ENCODE results near the gene PARP3. TPM values are rescaled to one million over a fixed set of nuclear protein-coding genes. Genes with fewer than 3 reads are reported as not detected.

PARP3 gene
- total RNA-seq, 1 donor from 2014 or later, result 4.8 TPM

DNA sequence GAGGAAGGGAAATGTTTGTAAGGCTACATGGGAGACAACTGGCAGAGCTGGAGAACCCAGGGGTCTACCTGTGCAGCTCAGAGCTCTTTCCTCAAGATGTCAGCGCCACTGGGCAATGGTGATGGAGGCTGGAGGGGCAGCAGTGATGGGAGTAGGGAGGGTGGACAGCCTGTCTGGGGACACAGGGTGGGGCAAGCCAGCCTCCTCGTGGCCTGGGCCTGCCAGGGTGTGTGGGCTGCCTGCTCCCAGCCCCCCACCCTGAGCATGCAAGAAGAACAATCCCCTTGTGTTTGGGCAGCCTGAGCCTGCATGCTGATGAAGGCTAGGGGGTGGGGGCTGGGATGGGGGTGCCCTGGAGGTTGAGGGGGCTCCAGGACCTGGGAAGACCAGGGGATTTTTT is 23.9 kb downstream of the PARP3 start:
- Histone ChIP-seq H3K9ac (ENCODE audit: low read length) (no peak overlapping the region), H4K20me1 (ENCODE audit: insufficient read depth, low read length) (peaks cover 62% of the 10 kb centered on the region), H2AFZ (ENCODE audit: low read depth, low read length) (no peak overlapping the region), H3K9me3 (ENCODE audit: insufficient read depth, low read depth, low read length) (no peaks in the 10 kb centered on the region), H3K27ac (ENCODE audit: low read depth, low read length) (no peak overlapping the region), H3K4me2 (ENCODE audit: low read length) (peak overlapping the region; percentile 98), H3K4me3 (ENCODE audit: insufficient read depth, low read depth, low read length) (no peak overlapping the region), H3K36me3 (ENCODE audit: insufficient read depth, low read length) (no peaks in the 10 kb centered on the region), H3K79me2 (ENCODE audit: insufficient read depth, low read length) (peaks cover 44% of the 10 kb centered on the region), H3K27me3 (ENCODE audit: insufficient read depth, low read length) (no peaks in the 10 kb centered on the region), H3K4me1 (ENCODE audit: insufficient read depth, low read length) (peaks cover 15% of the 10 kb centered on the region)
- Mint-ChIP-seq H3K4me3 (ENCODE audit: unreplicated experiment) (peak overlapping the region; percentile 90), H3K27ac (ENCODE audit: unreplicated experiment) (no peak overlapping the region), H3K27me3 (ENCODE audit: low read depth, unreplicated experiment) (peaks cover 6% of the 10 kb centered on the region), H3K36me3 (ENCODE audit: low read depth, unreplicated experiment) (peaks cover 18% of the 10 kb centered on the region), H3K4me1 (ENCODE audit: low read depth, unreplicated experiment) (peaks cover 14% of the 10 kb centered on the region), H3K9me3 (ENCODE audit: unreplicated experiment) (peaks cover 3% of the 10 kb centered on the region)
- no peak for FAIRE-seq
- no peak for TF ChIP-seq EZH2 (IDR thresholded peaks at IDR 0.05; ENCODE audit: insufficient read depth, low read length)
- no peak for TF ChIP-seq CTCF (IDR thresholded peaks at IDR 0.05; ENCODE audit: insufficient read depth, low read depth, low read length)
- DNase-seq (ENCODE audit: low read depth), result no peak

GRCh38 chr3:51966486-51966885 is 24.3 kb downstream of the PARP3 start:
- H4K20me1 ChIP-seq (ENCODE audit: insufficient read depth, low read length), result peaks cover 59% of the 10 kb centered on the region
- H3K4me3 Mint-ChIP-seq (ENCODE audit: unreplicated experiment), result peak overlapping the region; percentile 90
- peaks cover 44% of the 10 kb centered on the region for H3K79me2 ChIP-seq (ENCODE audit: insufficient read depth, low read length)
- H3K4me3 ChIP-seq (ENCODE audit: insufficient read depth, low read depth, low read length), result peak overlapping the region; percentile 86
- H3K4me2 ChIP-seq (ENCODE audit: low read length), result peak overlapping the region; percentile 98
- H3K4me1 ChIP-seq (ENCODE audit: insufficient read depth, low read length), result peaks cover 15% of the 10 kb centered on the region
- no peaks in the 10 kb centered on the region for H3K9me3 ChIP-seq (ENCODE audit: insufficient read depth, low read depth, low read length)
- H3K27ac ChIP-seq (ENCODE audit: low read depth, low read length), result no peak overlapping the region
- DNase-seq (ENCODE audit: low read depth), result no peak
- H3K4me1 Mint-ChIP-seq (ENCODE audit: low read depth, unreplicated experiment), result peaks cover 14% of the 10 kb centered on the region
- peaks cover 3% of the 10 kb centered on the region for H3K9me3 Mint-ChIP-seq (ENCODE audit: unreplicated experiment)
- FAIRE-seq, result no peak
- H3K27me3 Mint-ChIP-seq (ENCODE audit: low read depth, unreplicated experiment), result peaks cover 4% of the 10 kb centered on the region
- no peaks in the 10 kb centered on the region for H3K27me3 ChIP-seq (ENCODE audit: insufficient read depth, low read length)
- no peak for TF ChIP-seq CTCF (IDR thresholded peaks at IDR 0.05; ENCODE audit: insufficient read depth, low read depth, low read length)
- TF ChIP-seq EZH2 (IDR thresholded peaks at IDR 0.05; ENCODE audit: insufficient read depth, low read length), result no peak
- H3K27ac Mint-ChIP-seq (ENCODE audit: unreplicated experiment), result no peak overlapping the region
- no peaks in the 10 kb centered on the region for H3K36me3 ChIP-seq (ENCODE audit: insufficient read depth, low read length)
- peak overlapping the region; percentile 85 for H3K9ac ChIP-seq (ENCODE audit: low read length)
- no peak overlapping the region for H2AFZ ChIP-seq (ENCODE audit: low read depth, low read length)
- peaks cover 14% of the 10 kb centered on the region for H3K36me3 Mint-ChIP-seq (ENCODE audit: low read depth, unreplicated experiment)

GRCh38 chr3:51966922-51967383 is 24.8 kb downstream of the PARP3 start:
- Histone ChIP-seq H3K27me3 (ENCODE audit: insufficient read depth, low read length) (no peaks in the 10 kb centered on the region), H3K9ac (ENCODE audit: low read length) (peak overlapping the region; percentile 85), H4K20me1 (ENCODE audit: insufficient read depth, low read length) (peaks cover 54% of the 10 kb centered on the region), H2AFZ (ENCODE audit: low read depth, low read length) (peak overlapping the region; percentile 77), H3K9me3 (ENCODE audit: insufficient read depth, low read depth, low read length) (no peaks in the 10 kb centered on the region), H3K27ac (ENCODE audit: low read depth, low read length) (peak overlapping the region; percentile 47), H3K4me3 (ENCODE audit: insufficient read depth, low read depth, low read length) (peak overlapping the region; percentile 86), H3K36me3 (ENCODE audit: insufficient read depth, low read length) (no peaks in the 10 kb centered on the region), H3K4me1 (ENCODE audit: insufficient read depth, low read length) (peaks cover 15% of the 10 kb centered on the region), H3K79me2 (ENCODE audit: insufficient read depth, low read length) (peaks cover 44% of the 10 kb centered on the region), H3K4me2 (ENCODE audit: low read length) (peak overlapping the region; percentile 98)
- no peak for FAIRE-seq
- no peak for DNase-seq (ENCODE audit: low read depth)
- Mint-ChIP-seq H3K4me3 (ENCODE audit: unreplicated experiment) (peak overlapping the region; percentile 90), H3K9me3 (ENCODE audit: unreplicated experiment) (peaks cover 3% of the 10 kb centered on the region), H3K4me1 (ENCODE audit: low read depth, unreplicated experiment) (peaks cover 14% of the 10 kb centered on the region), H3K27ac (ENCODE audit: unreplicated experiment) (no peak overlapping the region), H3K36me3 (ENCODE audit: low read depth, unreplicated experiment) (peaks cover 11% of the 10 kb centered on the region), H3K27me3 (ENCODE audit: low read depth, unreplicated experiment) (peaks cover 1% of the 10 kb centered on the region)
- TF ChIP-seq EZH2 (IDR thresholded peaks at IDR 0.05; ENCODE audit: insufficient read depth, low read length) (no peak), CTCF (IDR thresholded peaks at IDR 0.05; ENCODE audit: insufficient read depth, low read depth, low read length) (no peak)

All from astrocyte (in vitro differentiated cells and primary cell).